CD4-positive, alpha-beta T cell treated with Interleukin-15 for 1 hour (primary cell): ENCODE measurements around the gene PIAS2.
"Not testable (repeated sequence)": the region's sequence is repeated elsewhere in the genome, so short reads cannot be mapped to it uniquely, and the experiment has no call there.

Experiments used
- DNase-seq: peaks from one replicate; pipeline ENCODE4 v3.0.0-alpha.2; 2020

The PIAS2 gene

DNA sequence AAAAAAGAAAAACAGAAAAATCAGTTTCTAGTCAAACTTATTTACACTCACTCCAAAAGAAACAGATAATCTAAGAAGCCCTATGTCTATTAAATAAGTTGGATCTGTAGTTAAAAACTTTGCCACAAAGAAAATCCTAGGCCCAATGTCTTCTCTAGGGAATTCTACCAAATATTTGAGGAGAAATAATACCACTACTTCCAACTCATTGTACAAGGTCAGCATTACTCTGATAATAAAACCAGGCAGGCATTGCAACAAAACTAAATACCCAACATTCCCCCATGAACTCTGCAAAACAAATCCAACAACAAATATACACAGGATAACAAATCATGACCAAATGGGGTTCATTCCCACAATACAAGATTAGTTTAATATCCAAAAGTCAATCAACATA, 86.7 kb downstream of the PIAS2 start:
- no peak for DNase-seq

GRCh38 chr18:46829947-46830346, 87.4 kb downstream of the PIAS2 start:
- DNase-seq, result no peak

DNA sequence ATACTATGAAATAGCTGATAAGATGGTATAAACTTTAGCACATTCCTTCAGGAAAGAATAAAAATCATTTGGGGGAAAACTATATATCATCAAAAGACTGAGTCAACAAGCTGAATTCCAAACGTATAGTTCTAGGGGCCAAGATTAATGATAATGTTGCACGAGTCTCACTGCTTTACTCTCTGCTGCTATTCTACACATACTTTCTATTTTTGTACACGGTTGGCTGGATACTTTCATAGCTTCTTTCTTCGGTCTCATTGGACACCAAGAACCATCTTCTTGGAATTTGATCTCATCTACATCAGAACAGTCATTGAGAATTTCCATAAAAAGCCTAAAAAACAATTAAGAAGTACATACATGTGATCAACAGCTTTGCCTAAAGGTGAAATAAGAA, 87.8 kb downstream of the PIAS2 start:
- DNase-seq, result no peak

DNA sequence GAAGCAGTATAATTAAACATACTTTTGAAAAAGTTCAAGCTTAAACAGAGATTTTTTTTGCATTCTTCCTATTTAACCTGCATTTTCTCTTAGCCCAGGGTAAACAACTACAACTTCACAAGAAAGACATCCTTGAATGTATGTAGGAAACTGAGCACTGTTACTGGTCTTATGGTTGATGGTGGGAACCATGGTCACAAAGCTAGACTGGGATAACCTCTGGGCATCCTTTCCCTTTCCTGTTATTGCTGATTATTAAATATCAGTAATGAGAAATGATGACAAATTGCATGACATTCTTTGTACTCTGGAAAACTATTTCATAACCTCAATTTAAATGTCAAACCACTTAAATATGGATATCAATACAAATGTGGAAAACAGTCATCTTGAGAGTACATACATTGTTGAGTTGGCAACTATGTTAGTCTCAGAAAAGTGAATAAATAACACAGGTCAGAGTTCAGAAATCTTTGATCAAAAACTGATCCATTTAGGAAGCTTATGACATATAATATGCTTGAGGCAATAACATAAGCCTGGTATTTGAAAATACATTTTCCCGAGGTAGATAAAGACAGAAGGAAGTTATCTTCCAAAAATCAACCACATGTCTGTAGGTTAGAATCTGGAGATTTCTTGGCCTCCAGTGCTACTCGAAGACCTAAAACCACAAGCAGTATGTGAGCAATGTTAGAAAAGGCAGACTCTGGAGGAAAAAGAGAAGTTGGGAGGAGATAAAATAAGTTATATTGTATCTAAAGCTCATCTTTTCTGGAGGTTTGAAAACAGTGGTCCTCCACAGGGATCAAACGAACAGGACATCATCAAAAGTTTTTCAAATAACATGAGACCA, 95.2 kb downstream of the PIAS2 start:
- DNase-seq, result no peak

DNA sequence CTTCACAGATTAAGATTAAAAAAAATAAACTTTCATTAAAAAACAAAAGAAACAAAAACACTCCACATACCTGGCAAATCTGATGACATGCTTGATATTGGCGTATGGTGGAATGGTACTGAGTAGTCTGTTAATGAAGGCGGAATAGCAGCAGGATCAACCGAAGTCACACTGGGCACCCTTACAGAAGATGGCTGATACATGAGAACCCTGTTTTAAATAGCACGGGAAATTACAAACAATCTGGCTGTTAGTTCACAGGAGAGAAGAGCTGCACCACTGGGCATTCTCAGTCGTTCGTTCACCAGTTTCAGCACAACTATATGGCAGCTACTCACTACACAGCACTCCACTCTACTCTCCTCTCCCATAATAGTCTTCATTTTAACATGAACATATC, 96.4 kb downstream of the PIAS2 start:
- no peak for DNase-seq

GRCh38 chr18:46815661-46816060, 101.6 kb downstream of the PIAS2 start:
- DNase-seq, result no peak

- DNase-seq, result no peak
These were observed 102.9 kb downstream of the PIAS2 start for GRCh38 chr18:46814399-46814798.

DNA sequence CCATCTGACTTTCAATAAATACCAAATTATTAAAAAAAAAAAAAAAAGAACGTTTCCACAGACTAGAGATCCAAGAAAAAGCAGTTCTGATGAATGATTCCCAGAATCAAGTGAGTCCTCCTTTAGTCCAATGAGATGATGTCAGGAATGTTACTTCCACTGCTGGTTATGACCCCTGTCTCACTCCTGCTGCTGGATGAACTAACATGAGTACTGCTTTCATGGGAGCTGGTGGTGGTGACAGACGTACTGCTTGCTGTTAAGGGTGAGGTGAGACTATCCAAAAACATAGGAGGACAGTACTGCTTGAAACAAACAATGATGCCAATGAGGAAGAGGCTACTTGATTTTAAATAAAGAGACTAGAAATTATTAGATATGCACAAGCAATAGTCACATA, 105.0 kb downstream of the PIAS2 start:
- no peak for DNase-seq

DNA sequence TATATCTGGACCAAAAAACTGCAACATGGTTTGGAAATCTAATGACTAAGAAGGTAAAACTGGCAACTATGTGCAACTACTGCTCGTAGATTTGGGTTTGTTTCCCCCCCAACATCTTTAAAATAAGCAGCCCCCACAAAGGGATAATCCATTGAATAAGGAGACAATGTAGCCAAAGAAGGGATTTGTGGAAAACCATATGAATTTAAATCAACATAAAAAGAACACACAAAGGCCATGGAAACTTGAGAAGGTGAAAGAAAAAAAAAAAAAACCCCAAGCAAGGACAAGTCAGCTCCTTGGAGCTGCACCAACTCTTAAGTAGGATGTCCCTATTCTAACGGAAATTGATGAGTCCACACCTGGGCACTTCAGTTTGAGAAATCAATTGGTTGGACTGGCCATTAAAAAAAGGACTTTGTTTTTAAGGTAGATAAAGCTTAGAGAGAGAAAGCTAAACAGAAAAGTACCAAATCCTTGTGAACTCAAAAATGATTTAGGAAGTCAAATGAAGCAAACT, 106.8 kb downstream of the PIAS2 start:
- DNase-seq, result no peak

DNA sequence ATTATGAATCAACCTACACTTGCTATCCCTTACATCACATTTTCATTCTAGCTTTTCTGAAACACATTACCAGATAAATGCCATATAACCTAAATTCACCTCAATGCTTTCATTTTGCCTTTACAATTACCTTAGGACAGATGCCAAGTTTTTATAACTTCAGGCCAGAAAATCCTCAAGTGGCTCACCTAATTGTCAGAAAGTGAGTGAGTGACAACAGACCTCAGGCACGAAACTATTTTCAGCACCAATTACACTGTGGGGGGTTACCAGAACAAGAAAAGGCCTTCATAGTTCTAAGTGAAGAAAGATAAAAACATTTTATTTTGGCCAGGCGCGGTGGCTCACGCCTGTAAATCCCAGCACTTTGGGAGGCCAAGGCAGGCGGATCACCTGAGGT, 108.2 kb downstream of the PIAS2 start:
- DNase-seq, result no peak

- DNase-seq, result not testable (repeated sequence)
These were observed 121.4 kb downstream of the PIAS2 start for GRCh38 chr18:46795945-46796344.

- DNase-seq, result no peak
These were observed 122.7 kb downstream of the PIAS2 start for GRCh38 chr18:46794607-46795006.

- DNase-seq, result no peak
These were observed 123.7 kb downstream of the PIAS2 start for GRCh38 chr18:46793565-46793964.

DNA sequence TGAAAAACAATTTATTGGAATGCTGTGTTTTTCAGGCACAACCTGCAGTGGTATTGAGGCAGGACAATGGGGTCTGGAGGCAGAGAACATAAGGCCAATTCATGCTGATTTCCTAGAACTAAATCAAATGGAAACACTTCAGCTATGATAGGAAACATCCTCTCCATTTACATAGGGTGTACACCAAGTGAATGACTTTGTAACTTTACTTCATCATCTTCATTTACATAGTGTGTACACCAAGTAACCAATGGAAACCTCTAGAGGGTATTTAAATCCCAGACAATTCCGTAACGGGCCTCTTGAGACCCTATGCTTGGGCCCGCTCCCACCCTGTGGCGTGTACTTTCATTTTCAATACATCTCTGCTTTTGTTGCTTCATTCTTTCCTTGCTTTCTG, 128.2 kb downstream of the PIAS2 start:
- no peak for DNase-seq

DNA sequence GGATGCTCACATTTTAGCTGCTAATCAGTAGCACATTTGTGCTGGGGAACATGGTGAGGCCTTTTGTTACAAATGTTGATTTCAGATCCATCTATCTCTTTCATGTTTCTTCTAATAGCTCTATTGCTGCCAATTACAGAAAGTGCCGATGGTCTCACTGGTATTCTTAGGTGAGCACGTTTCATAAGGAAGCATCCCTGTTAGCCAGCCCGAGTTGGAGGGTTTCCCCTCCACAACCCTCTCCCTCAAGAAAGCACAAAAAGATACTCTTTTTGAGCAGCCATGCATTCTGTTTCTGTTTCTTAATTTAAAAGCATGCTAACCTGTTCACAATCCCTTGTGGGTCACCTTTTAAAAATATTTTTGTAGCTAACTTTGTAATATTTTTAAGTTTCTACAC, 129.6 kb downstream of the PIAS2 start:
- DNase-seq, result no peak

DNA sequence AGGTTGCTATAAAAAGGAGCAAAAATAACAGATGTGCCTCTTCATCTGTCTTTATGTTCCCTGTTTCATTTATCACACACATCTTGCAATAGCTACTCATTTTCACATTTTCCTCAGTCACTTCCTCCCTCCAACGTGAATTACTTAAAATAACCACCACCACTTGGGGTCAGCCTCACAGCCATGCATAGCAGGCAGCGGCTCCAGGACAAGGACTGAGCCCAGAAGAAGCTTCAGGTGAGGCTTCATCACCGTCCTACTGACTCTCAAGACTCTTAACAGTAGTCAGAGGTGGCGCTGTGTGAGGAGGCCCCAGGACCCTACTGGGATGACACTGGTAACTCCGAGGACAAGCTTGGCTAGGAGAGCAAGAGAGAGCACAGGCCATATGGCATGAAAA, 144.9 kb downstream of the PIAS2 start:
- DNase-seq, result no peak

DNA sequence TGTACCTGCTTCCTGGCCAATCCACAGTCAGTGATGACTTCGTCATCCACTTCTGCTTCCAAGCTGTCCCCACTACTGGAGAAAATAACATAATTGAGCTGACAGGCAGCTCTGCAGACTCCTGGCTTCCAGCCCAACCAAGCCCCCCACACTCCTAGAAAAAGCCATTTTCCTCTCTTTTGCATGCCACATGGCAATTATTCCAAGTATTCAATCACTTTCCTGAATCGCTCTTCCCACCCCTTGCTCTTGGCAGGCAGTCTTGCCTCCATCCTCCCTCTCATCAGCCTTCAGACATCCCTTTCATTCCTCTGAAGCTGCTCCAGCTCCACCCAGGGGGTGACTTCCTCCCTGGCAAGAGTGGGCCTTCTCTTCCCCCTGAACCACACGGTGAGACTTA, 146.2 kb downstream of the PIAS2 start:
- DNase-seq, result no peak

DNA sequence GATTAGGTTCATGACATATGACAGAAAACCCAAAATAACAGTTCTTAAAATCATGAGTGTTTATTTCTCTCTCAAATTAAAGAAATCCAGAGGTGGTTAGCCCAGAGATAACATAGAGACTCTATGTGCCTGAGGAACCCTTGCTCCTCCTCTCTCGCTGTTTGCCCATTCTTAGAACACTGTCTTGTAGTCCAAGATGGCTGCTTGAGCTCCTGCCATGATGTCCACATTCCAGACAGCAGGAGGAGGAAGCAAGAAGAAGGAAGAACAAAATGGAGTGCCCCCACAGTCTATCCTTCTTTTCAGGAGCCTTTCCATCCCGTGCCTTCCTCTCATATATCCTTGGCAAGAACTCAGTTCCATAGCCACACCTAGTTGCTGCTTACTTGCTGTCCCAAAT, 146.6 kb downstream of the PIAS2 start:
- DNase-seq, result no peak

- DNase-seq, result no peak
These were observed 149.0 kb downstream of the PIAS2 start for GRCh38 chr18:46768166-46768921.

DNA sequence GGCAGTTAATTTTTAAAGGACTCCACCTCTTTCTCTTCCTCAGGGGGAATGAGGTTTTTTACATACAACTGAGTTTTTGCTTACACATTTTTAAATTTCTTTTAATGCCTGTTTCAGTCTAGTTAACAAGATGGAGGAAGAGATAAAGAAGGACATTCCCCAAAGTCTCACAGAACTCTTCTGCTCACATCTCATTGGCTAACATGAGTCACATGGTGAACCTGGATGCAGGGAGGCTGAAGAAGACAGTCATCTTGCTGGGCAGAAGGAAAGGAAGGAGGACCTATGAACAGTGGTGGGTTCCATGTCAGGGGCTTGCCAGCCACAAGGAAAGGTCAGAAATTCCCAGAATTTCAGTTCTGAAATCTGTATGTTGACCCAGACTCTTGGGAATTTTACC, 150.1 kb downstream of the PIAS2 start:
- DNase-seq, result no peak

- no peak for DNase-seq
These were observed 152.7 kb downstream of the PIAS2 start for GRCh38 chr18:46764586-46764985.

DNA sequence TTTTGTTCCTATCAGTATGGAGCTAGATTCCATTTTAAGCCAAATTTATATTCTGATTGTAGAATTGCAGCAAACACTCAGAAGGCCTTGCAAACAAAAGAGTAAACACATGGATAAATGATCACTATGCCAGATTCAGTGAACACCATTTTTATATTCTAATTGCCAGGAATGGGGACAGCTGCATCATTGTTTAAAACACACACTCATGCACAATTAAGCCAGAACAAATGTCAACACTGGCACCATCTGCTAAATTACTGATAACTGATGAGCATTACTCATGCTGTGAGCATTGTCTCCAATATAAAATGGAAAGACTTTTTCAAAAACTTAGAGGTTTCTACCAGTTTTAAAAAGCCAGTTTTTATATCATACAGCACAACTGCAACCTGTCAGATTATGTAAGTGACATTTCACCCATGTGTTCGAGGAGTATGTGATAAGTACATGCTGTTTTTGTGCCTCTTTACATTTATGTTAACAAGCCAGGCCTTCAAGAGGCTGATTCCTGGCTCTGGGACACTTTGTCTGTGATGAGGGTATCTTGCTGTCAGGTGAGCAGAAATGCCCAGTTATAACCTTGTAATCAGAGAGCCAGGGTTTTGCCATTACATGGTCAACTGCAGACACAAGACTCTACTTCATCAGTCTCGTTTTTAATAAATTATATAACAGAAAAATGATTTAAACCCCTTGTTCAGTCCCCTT, 156.1 kb downstream of the PIAS2 start:
- no peak for DNase-seq

GRCh38 chr18:46759890-46760289, 157.4 kb downstream of the PIAS2 start:
- DNase-seq, result no peak
